ENCODE data around the gene INPP1. TPM values are rescaled to one million over a fixed set of nuclear protein-coding genes. Genes with fewer than 3 reads are reported as not detected.

The INPP1 gene
- total RNA-seq, 2 donors from 2014 or later: 13.0 to 34.4 TPM

GRCh38 chr2:190379249-190379964, 36.0 kb downstream of the INPP1 start:
- no peaks in the 10 kb centered on the region for H3K27me3 ChIP-seq (replicated peaks; ENCODE audit: insufficient read depth)
- WGBS: 64% methylated on average over 10 of the region's 10 CpGs
- H3K4me1 ChIP-seq (replicated peaks): no peaks in the 10 kb centered on the region
- no peaks in the 10 kb centered on the region for H3K9me3 ChIP-seq
- intact Hi-C loops (cut with DNase I): loop anchor here (10.0 kb wide), 1 partner anchor 425 kb away; no protein-coding TSS in a partner anchor
- no peaks in the 10 kb centered on the region for H3K36me3 ChIP-seq
- no peak for DNase-seq (ENCODE audit: low spot score)
- TF ChIP-seq POLR2AphosphoS5 (IDR thresholded peaks at IDR 0.05): no peak
- TF ChIP-seq POLR2A (IDR thresholded peaks at IDR 0.05): no peak
- no peak for TF ChIP-seq CTCF (IDR thresholded peaks at IDR 0.05)
- H3K4me3 ChIP-seq: no peak overlapping the region
- no peak overlapping the region for H3K27ac ChIP-seq

GRCh38 chr2:190380962-190381412, 37.6 kb downstream of the INPP1 start:
- H3K27me3 ChIP-seq (replicated peaks; ENCODE audit: insufficient read depth): no peaks in the 10 kb centered on the region
- intact Hi-C loops (cut with DNase I): loop anchor here (5.0 kb wide), 1 partner anchor 131 kb away; no protein-coding TSS in a partner anchor
- H3K27ac ChIP-seq: no peak overlapping the region
- TF ChIP-seq POLR2A (IDR thresholded peaks at IDR 0.05) (no peak), CTCF (IDR thresholded peaks at IDR 0.05) (no peak), POLR2AphosphoS5 (IDR thresholded peaks at IDR 0.05) (no peak)
- H3K4me3 ChIP-seq: no peak overlapping the region
- no peaks in the 10 kb centered on the region for H3K9me3 ChIP-seq
- no peaks in the 10 kb centered on the region for H3K4me1 ChIP-seq (replicated peaks)
- no peaks in the 10 kb centered on the region for H3K36me3 ChIP-seq
- 70% methylated on average over 5 of the region's 5 CpGs for WGBS
- no peak for DNase-seq (ENCODE audit: low spot score)

GRCh38 chr2:190382851-190383250, 39.5 kb downstream of the INPP1 start:
- no peaks in the 10 kb centered on the region for H3K36me3 ChIP-seq
- 41% methylated on average over 1 of the region's 1 CpG for WGBS
- DNase-seq (ENCODE audit: low spot score): peak; percentile 64
- intact Hi-C loops (cut with DNase I): loop anchor here (5.0 kb wide), 1 partner anchor 129 kb away; no protein-coding TSS in a partner anchor
- H3K27ac ChIP-seq: no peak overlapping the region
- TF ChIP-seq CTCF (IDR thresholded peaks at IDR 0.05) (peak; percentile 27 to 78 (median 60)), POLR2AphosphoS5 (IDR thresholded peaks at IDR 0.05) (peak; percentile 37), POLR2A (IDR thresholded peaks at IDR 0.05) (no peak)
- no peaks in the 10 kb centered on the region for H3K4me1 ChIP-seq (replicated peaks)
- H3K27me3 ChIP-seq (replicated peaks; ENCODE audit: insufficient read depth): no peaks in the 10 kb centered on the region
- no peaks in the 10 kb centered on the region for H3K9me3 ChIP-seq
- no peak overlapping the region for H3K4me3 ChIP-seq

- H3K27me3 ChIP-seq (replicated peaks; ENCODE audit: insufficient read depth): no peaks in the 10 kb centered on the region
- intact Hi-C loops (cut with DNase I): no loop called here
- 84% methylated on average over 3 of the region's 3 CpGs for WGBS
Observed at GRCh38 chr2:190387422-190387821, 44.0 kb downstream of the INPP1 start.

More at GRCh38 chr2:190387422-190387821, 44.0 kb downstream of the INPP1 start:
- no peak for DNase-seq (ENCODE audit: low spot score)
- Histone ChIP-seq H3K36me3 (no peaks in the 10 kb centered on the region), H3K27ac (no peak overlapping the region), H3K4me3 (no peak overlapping the region), H3K9me3 (no peaks in the 10 kb centered on the region), H3K4me1 (replicated peaks) (no peaks in the 10 kb centered on the region)
- TF ChIP-seq POLR2A (IDR thresholded peaks at IDR 0.05): no peak
- TF ChIP-seq CTCF (IDR thresholded peaks at IDR 0.05): no peak
- no peak for TF ChIP-seq POLR2AphosphoS5 (IDR thresholded peaks at IDR 0.05)
